Activated naive CD4-positive, alpha-beta T cell treated with anti-CD3 and anti-CD28 coated beads, Interleukin-2, amount 10 ng/mL, durations not matched to agents 7 days and 5 days (primary cell): ENCODE results near the gene HSD17B8.

Experiments used
- CTCF ChIA-PET: fragments of 350-600 bp; sonication (Branson Sonifier 250); formaldehyde crosslinking; loops from one replicate; lab custom pipeline; 2021; ENCODE audit warnings: antibody characterized with exemption; lab: Charles Lee
- DNase-seq: peaks from one replicate; pipeline ENCODE4 v3.0.0-alpha.2; 2020
- H3K27ac Mint-ChIP-seq: one replicate; pipeline ENCODE4 v1.8.0; 2021; ENCODE audit warnings: mild to moderate bottlenecking, moderate library complexity, mixed read lengths
- H3K27me3 Mint-ChIP-seq: one replicate; pipeline ENCODE4 v1.8.0; 2021; ENCODE audit warnings: mild to moderate bottlenecking, mixed read lengths
- H3K36me3 Mint-ChIP-seq: one replicate; pipeline ENCODE4 v1.8.0; 2021; ENCODE audit warnings: mixed read lengths
- H3K4me1 Mint-ChIP-seq: one replicate; pipeline ENCODE4 v1.8.0; 2021; ENCODE audit warnings: mixed read lengths
- H3K4me3 Mint-ChIP-seq: one replicate; pipeline ENCODE4 v1.8.0; 2021; ENCODE audit warnings: mild to moderate bottlenecking, moderate library complexity, mixed read lengths
- H3K9me3 Mint-ChIP-seq: one replicate; pipeline ENCODE4 v1.8.0; 2021; ENCODE audit warnings: mixed read lengths

The HSD17B8 gene

GRCh38 chr6:33204415-33205190, at the start of gene HSD17B8:
TSS of gene HSD17B8 (plus strand) at chr6:33204655. CDS start at chr6:33204669, 14 bp downstream.
- CTCF ChIA-PET, result interaction anchor here (3.3 kb wide), 1 partner anchor 44 kb away, joined by 27 read pairs; no protein-coding TSS in a partner anchor
- peaks cover 69% of the 10 kb centered on the region for H3K4me1 Mint-ChIP-seq
- peak within 1 kb of the TSS; percentile 81 for H3K27ac Mint-ChIP-seq
- H3K36me3 Mint-ChIP-seq, result peaks cover 38% of the 10 kb centered on the region
- peak; percentile 96 for DNase-seq
- H3K4me3 Mint-ChIP-seq, result peak within 1 kb of the TSS; percentile 90
- H3K9me3 Mint-ChIP-seq, result no peaks in the 10 kb centered on the region
- no peaks in the 10 kb centered on the region for H3K27me3 Mint-ChIP-seq

GRCh38 chr6:33156561-33156960, 47.9 kb upstream of the HSD17B8 start:
- CTCF ChIA-PET, result interaction anchor here (0.7 to 7.5 kb wide), 3 partner anchors 16 to 41 kb away, joined by 3 to 40 read pairs (median 3); no protein-coding TSS in a partner anchor
- H3K27me3 Mint-ChIP-seq, result peaks cover 54% of the 10 kb centered on the region
- H3K9me3 Mint-ChIP-seq, result peaks cover 10% of the 10 kb centered on the region
- H3K4me1 Mint-ChIP-seq, result peaks cover 12% of the 10 kb centered on the region
- no peak overlapping the region for H3K27ac Mint-ChIP-seq
- no peaks in the 10 kb centered on the region for H3K36me3 Mint-ChIP-seq
- no peak overlapping the region for H3K4me3 Mint-ChIP-seq
- no peak for DNase-seq

GRCh38 chr6:33156964-33157363, 47.5 kb upstream of the HSD17B8 start:
- no peak overlapping the region for H3K4me3 Mint-ChIP-seq
- H3K27ac Mint-ChIP-seq, result no peak overlapping the region
- no peak for DNase-seq
- H3K9me3 Mint-ChIP-seq, result peaks cover 7% of the 10 kb centered on the region
- peaks cover 16% of the 10 kb centered on the region for H3K4me1 Mint-ChIP-seq
- H3K36me3 Mint-ChIP-seq, result no peaks in the 10 kb centered on the region
- H3K27me3 Mint-ChIP-seq, result peaks cover 59% of the 10 kb centered on the region
- CTCF ChIA-PET, result interaction anchor here (0.7 to 7.5 kb wide), 5 partner anchors 8 to 91 kb away, joined by 3 to 40 read pairs (median 4); no protein-coding TSS in a partner anchor

GRCh38 chr6:33160096-33160495, 44.4 kb upstream of the HSD17B8 start:
- Mint-ChIP-seq H3K36me3 (no peaks in the 10 kb centered on the region), H3K27ac (no peak overlapping the region), H3K4me1 (peaks cover 18% of the 10 kb centered on the region), H3K9me3 (no peaks in the 10 kb centered on the region), H3K4me3 (no peak overlapping the region), H3K27me3 (peaks cover 51% of the 10 kb centered on the region)
- CTCF ChIA-PET, result interaction anchor here (1.1 to 7.5 kb wide), 8 partner anchors 11 to 132 kb away, joined by 3 to 45 read pairs (median 10); no protein-coding TSS in a partner anchor
- DNase-seq, result no peak

- H3K27me3 Mint-ChIP-seq, result peaks cover 47% of the 10 kb centered on the region
- no peaks in the 10 kb centered on the region for H3K9me3 Mint-ChIP-seq
- H3K27ac Mint-ChIP-seq, result no peak overlapping the region
- H3K4me3 Mint-ChIP-seq, result peak overlapping the region; percentile 77
- CTCF ChIA-PET, result interaction anchor here (0.9 to 4.1 kb wide), 13 partner anchors 11 to 146 kb away, joined by 3 to 45 read pairs (median 4); partner anchors contain the start of genes COL11A2 and RING1
- no peaks in the 10 kb centered on the region for H3K36me3 Mint-ChIP-seq
- no peak for DNase-seq
- H3K4me1 Mint-ChIP-seq, result peaks cover 18% of the 10 kb centered on the region
Measured at GRCh38 chr6:33160728-33161344, 43.6 kb upstream of the HSD17B8 start.

- CTCF ChIA-PET, result interaction anchor here (0.9 to 4.1 kb wide), 14 partner anchors 12 to 147 kb away, joined by 3 to 45 read pairs (median 4); partner anchors contain the start of genes COL11A2 and RING1
- peak overlapping the region; percentile 49 for H3K27ac Mint-ChIP-seq
Measured at GRCh38 chr6:33161354-33162331, 42.8 kb upstream of the HSD17B8 start.

GRCh38 chr6:33163540-33163939, 40.9 kb upstream of the HSD17B8 start:
- Mint-ChIP-seq H3K9me3 (no peaks in the 10 kb centered on the region), H3K27me3 (peaks cover 36% of the 10 kb centered on the region), H3K36me3 (no peaks in the 10 kb centered on the region), H3K4me3 (no peak overlapping the region), H3K27ac (no peak overlapping the region), H3K4me1 (peaks cover 18% of the 10 kb centered on the region)
- DNase-seq, result no peak
- CTCF ChIA-PET, result interaction anchor here (1.1 to 3.3 kb wide), 3 partner anchors 14 to 85 kb away, joined by 3 to 17 read pairs (median 6); no protein-coding TSS in a partner anchor

More at GRCh38 chr6:33161354-33162331, 42.8 kb upstream of the HSD17B8 start:
- Mint-ChIP-seq H3K36me3 (no peaks in the 10 kb centered on the region), H3K4me1 (peaks cover 18% of the 10 kb centered on the region), H3K4me3 (peak overlapping the region; percentile 77), H3K27me3 (peaks cover 48% of the 10 kb centered on the region), H3K9me3 (no peaks in the 10 kb centered on the region)
- DNase-seq, result peak; percentile 87

- DNase-seq, result no peak
- CTCF ChIA-PET, result interaction anchor here (1.1 to 3.3 kb wide), 3 partner anchors 14 to 84 kb away, joined by 3 to 17 read pairs (median 6); no protein-coding TSS in a partner anchor
Measured at GRCh38 chr6:33164176-33164575, 40.3 kb upstream of the HSD17B8 start.

GRCh38 chr6:33164665-33165373, 39.6 kb upstream of the HSD17B8 start:
- DNase-seq, result no peak
- peak overlapping the region; percentile 8 for H3K27ac Mint-ChIP-seq
- no peak overlapping the region for H3K4me3 Mint-ChIP-seq
- CTCF ChIA-PET, result interaction anchor here (1.5 kb wide), 1 partner anchor 83 kb away, joined by 6 read pairs; no protein-coding TSS in a partner anchor
- H3K27me3 Mint-ChIP-seq, result peaks cover 33% of the 10 kb centered on the region
- no peaks in the 10 kb centered on the region for H3K9me3 Mint-ChIP-seq
- no peaks in the 10 kb centered on the region for H3K36me3 Mint-ChIP-seq
- H3K4me1 Mint-ChIP-seq, result peaks cover 18% of the 10 kb centered on the region

More at GRCh38 chr6:33164176-33164575, 40.3 kb upstream of the HSD17B8 start:
- Mint-ChIP-seq H3K9me3 (no peaks in the 10 kb centered on the region), H3K36me3 (no peaks in the 10 kb centered on the region), H3K4me3 (no peak overlapping the region), H3K4me1 (peaks cover 18% of the 10 kb centered on the region), H3K27me3 (peaks cover 33% of the 10 kb centered on the region), H3K27ac (no peak overlapping the region)

GRCh38 chr6:33165581-33166258, 38.7 kb upstream of the HSD17B8 start:
- no peaks in the 10 kb centered on the region for H3K9me3 Mint-ChIP-seq
- peaks cover 28% of the 10 kb centered on the region for H3K27me3 Mint-ChIP-seq
- H3K27ac Mint-ChIP-seq, result no peak overlapping the region
- H3K4me1 Mint-ChIP-seq, result peaks cover 14% of the 10 kb centered on the region
- H3K4me3 Mint-ChIP-seq, result no peak overlapping the region
- CTCF ChIA-PET, result interaction anchor here (1.2 kb wide), 1 partner anchor 32 kb away, joined by 3 read pairs; no protein-coding TSS in a partner anchor
- no peaks in the 10 kb centered on the region for H3K36me3 Mint-ChIP-seq
- no peak for DNase-seq

GRCh38 chr6:33166363-33166762, 38.1 kb upstream of the HSD17B8 start:
- Mint-ChIP-seq H3K4me3 (no peak overlapping the region), H3K9me3 (no peaks in the 10 kb centered on the region), H3K36me3 (no peaks in the 10 kb centered on the region), H3K27ac (no peak overlapping the region), H3K27me3 (peaks cover 25% of the 10 kb centered on the region), H3K4me1 (peaks cover 8% of the 10 kb centered on the region)
- DNase-seq, result no peak
- CTCF ChIA-PET, result interaction anchor here (1.2 kb wide), 1 partner anchor 32 kb away, joined by 3 read pairs; no protein-coding TSS in a partner anchor

- Mint-ChIP-seq H3K27me3 (peaks cover 20% of the 10 kb centered on the region), H3K9me3 (no peaks in the 10 kb centered on the region), H3K36me3 (no peaks in the 10 kb centered on the region), H3K27ac (no peak overlapping the region), H3K4me1 (peaks cover 4% of the 10 kb centered on the region), H3K4me3 (no peak overlapping the region)
- DNase-seq, result no peak
- CTCF ChIA-PET, result interaction anchor here (1.2 kb wide), 1 partner anchor 31 kb away, joined by 3 read pairs; no protein-coding TSS in a partner anchor
Measured at GRCh38 chr6:33166811-33167210, 37.6 kb upstream of the HSD17B8 start.
